ENCODE results near the gene TMEM266.

GRCh38 chr15:76164602-76165001, 104.8 kb downstream of the TMEM266 start:
- TF ChIP-seq EZH2 (IDR thresholded peaks at IDR 0.05) (no peak), POLR2AphosphoS5 (IDR thresholded peaks at IDR 0.05; ENCODE audit: borderline replicate concordance, low read depth, low read length) (no peak), FOXP2 (optimal IDR thresholded peaks at IDR 0.05; ENCODE audit: control extremely low read depth, extremely low read length, insufficient read depth) (no peak)
